Mesendoderm (in vitro differentiated cells): ENCODE data around the gene CDAN1.

ENCODE experiments used
- DNase-seq: peaks from one replicate; pipeline ENCODE4 v3.0.0; 2013
- H2AK5ac ChIP-seq: 2 replicates; pipeline ENCODE4 v1.6.1; 2013; ENCODE audit warnings: low read length, inconsistent platforms
- H2BK120ac ChIP-seq: 2 replicates; pipeline ENCODE4 v1.6.1; 2013; ENCODE audit warnings: low read depth, mild to moderate bottlenecking, low read length, moderate library complexity, mixed read lengths
- H2BK15ac ChIP-seq: replicated peaks from 2 replicates; pipeline ENCODE4 v1.6.1; 2013; ENCODE audit warnings: low read depth, mild to moderate bottlenecking, moderate library complexity
- H2BK5ac ChIP-seq: 2 replicates; pipeline ENCODE4 v1.6.1; 2013; ENCODE audit warnings: low read length, inconsistent platforms
- H3K18ac ChIP-seq: 2 replicates; pipeline ENCODE4 v1.6.1; 2013; ENCODE audit warnings: mild to moderate bottlenecking, low read length, mixed read lengths
- H3K23ac ChIP-seq: one replicate; pipeline ENCODE4 v1.6.1; 2013; ENCODE audit warnings: low read length
- H3K27ac ChIP-seq: 2 replicates; pipeline ENCODE4 v1.5.1; 2013; ENCODE audit warnings: low read depth, mild to moderate bottlenecking, inconsistent platforms, low read length, moderate library complexity
- H3K27me3 ChIP-seq: 2 replicates; pipeline ENCODE4 v1.6.1; 2013; ENCODE audit warnings: low read length, control low read depth, mild to moderate bottlenecking, inconsistent platforms; ENCODE audit not compliant: insufficient read depth, poor library complexity
- H3K36me3 ChIP-seq: 2 replicates; pipeline ENCODE4 v1.6.1; 2013; ENCODE audit warnings: low read length, inconsistent platforms; ENCODE audit not compliant: control insufficient read depth, insufficient read depth
- H3K4ac ChIP-seq: one replicate; pipeline ENCODE4 v1.6.1; 2013; ENCODE audit warnings: low read depth, mild to moderate bottlenecking, low read length, moderate library complexity
- H3K4me1 ChIP-seq: 2 replicates; pipeline ENCODE4 v1.6.1; 2013; ENCODE audit warnings: low read depth, low read length, inconsistent platforms; ENCODE audit not compliant: control insufficient read depth
- H3K4me2 ChIP-seq: 2 replicates; pipeline ENCODE4 v1.6.1; 2013; ENCODE audit warnings: low read length
- H3K4me3 ChIP-seq: 2 replicates; pipeline ENCODE4 v1.5.1; 2013; ENCODE audit warnings: mild to moderate bottlenecking, low read length
- H3K56ac ChIP-seq: one replicate; pipeline ENCODE4 v1.6.1; 2013; ENCODE audit warnings: low read length
- H3K79me1 ChIP-seq: 2 replicates; pipeline ENCODE4 v1.6.1; 2013; ENCODE audit warnings: low read length, inconsistent platforms
- H3K79me2 ChIP-seq: 2 replicates; pipeline ENCODE4 v1.6.1; 2013; ENCODE audit warnings: mild to moderate bottlenecking, low read length; ENCODE audit not compliant: control insufficient read depth, insufficient read depth
- H3K9ac ChIP-seq: 2 replicates; pipeline ENCODE4 v1.6.1; 2013; ENCODE audit warnings: low read length, inconsistent platforms
- H4K5ac ChIP-seq: one replicate; pipeline ENCODE4 v1.6.1; 2013; ENCODE audit warnings: low read length
- H4K8ac ChIP-seq: one replicate; pipeline ENCODE4 v1.6.1; 2013; ENCODE audit warnings: low read depth, mild to moderate bottlenecking, control low read depth, low read length, moderate library complexity
- WGBS: extraction: QIAGEN DNeasy Blood & Tissue Kit; methylation state at CpG from one replicate; pipeline ENCODE4 v1.1.7; 2013; ENCODE audit warnings: low lambda C conversion rate, missing lambda C conversion rate; ENCODE audit not compliant: insufficient coverage; ENCODE audit errors: extremely low coverage; 5-methylcytosine and 5-hydroxymethylcytosine counted together

CDAN1 gene

GRCh38 chr15:42731461-42731860 lies 5.5 kb downstream of the CDAN1 start:
- no CpG with 5 or more reads among the region's 6 CpGs for WGBS
- H2AK5ac ChIP-seq = no peak overlapping the region
- H3K23ac ChIP-seq = no peak overlapping the region
- peaks cover 3% of the 10 kb centered on the region for H3K79me1 ChIP-seq
- no peak overlapping the region for H3K56ac ChIP-seq
- H3K4me2 ChIP-seq = no peak overlapping the region
- H3K36me3 ChIP-seq = peaks cover 18% of the 10 kb centered on the region
- H3K27me3 ChIP-seq = no peaks in the 10 kb centered on the region
- H3K9ac ChIP-seq = no peak overlapping the region
- H3K4ac ChIP-seq = no peak overlapping the region
- peaks cover 4% of the 10 kb centered on the region for H3K4me1 ChIP-seq
- DNase-seq = no peak
- no peak overlapping the region for H2BK15ac ChIP-seq
- no peak overlapping the region for H4K5ac ChIP-seq
- H3K79me2 ChIP-seq = peaks cover 2% of the 10 kb centered on the region
- H3K18ac ChIP-seq = no peak overlapping the region
- H2BK5ac ChIP-seq = no peak overlapping the region
- no peak overlapping the region for H3K4me3 ChIP-seq
- H4K8ac ChIP-seq = no peak overlapping the region
- no peak overlapping the region for H3K27ac ChIP-seq
- no peak overlapping the region for H2BK120ac ChIP-seq

- H3K79me1 ChIP-seq = no peaks in the 10 kb centered on the region
- no peak overlapping the region for H3K18ac ChIP-seq
- no peaks in the 10 kb centered on the region for H3K27me3 ChIP-seq
- H3K9ac ChIP-seq = no peak overlapping the region
- H3K4me1 ChIP-seq = no peaks in the 10 kb centered on the region
- no peak overlapping the region for H3K4me2 ChIP-seq
- no CpG with 5 or more reads among the region's 14 CpGs for WGBS
- no peak overlapping the region for H3K4ac ChIP-seq
- no peaks in the 10 kb centered on the region for H3K79me2 ChIP-seq
- no peak overlapping the region for H3K23ac ChIP-seq
- no peak overlapping the region for H3K27ac ChIP-seq
- H2BK15ac ChIP-seq = no peak overlapping the region
- no peak overlapping the region for H2BK120ac ChIP-seq
- no peak overlapping the region for H3K56ac ChIP-seq
- H2AK5ac ChIP-seq = no peak overlapping the region
- H3K4me3 ChIP-seq = no peak overlapping the region
- no peak overlapping the region for H4K8ac ChIP-seq
- no peak for DNase-seq
- no peak overlapping the region for H4K5ac ChIP-seq
- no peak overlapping the region for H2BK5ac ChIP-seq
- H3K36me3 ChIP-seq = peaks cover 20% of the 10 kb centered on the region
These were observed 6.4 kb downstream of the CDAN1 start for GRCh38 chr15:42730536-42730935.

GRCh38 chr15:42730135-42730534 lies 6.8 kb downstream of the CDAN1 start:
- H3K4ac ChIP-seq = no peak overlapping the region
- H3K27me3 ChIP-seq = no peaks in the 10 kb centered on the region
- no peak overlapping the region for H3K56ac ChIP-seq
- no peak overlapping the region for H2AK5ac ChIP-seq
- H3K4me1 ChIP-seq = no peaks in the 10 kb centered on the region
- peaks cover 20% of the 10 kb centered on the region for H3K36me3 ChIP-seq
- H3K4me2 ChIP-seq = no peak overlapping the region
- no peak overlapping the region for H2BK120ac ChIP-seq
- H3K4me3 ChIP-seq = no peak overlapping the region
- H3K9ac ChIP-seq = no peak overlapping the region
- H4K5ac ChIP-seq = no peak overlapping the region
- H3K27ac ChIP-seq = no peak overlapping the region
- H3K23ac ChIP-seq = no peak overlapping the region
- no peak overlapping the region for H4K8ac ChIP-seq
- no CpG with 5 or more reads among the region's 8 CpGs for WGBS
- no peak overlapping the region for H2BK15ac ChIP-seq
- no peaks in the 10 kb centered on the region for H3K79me2 ChIP-seq
- H3K18ac ChIP-seq = no peak overlapping the region
- no peaks in the 10 kb centered on the region for H3K79me1 ChIP-seq
- no peak for DNase-seq
- no peak overlapping the region for H2BK5ac ChIP-seq

- H4K8ac ChIP-seq = no peak overlapping the region
- no peaks in the 10 kb centered on the region for H3K79me1 ChIP-seq
- DNase-seq = no peak
- H3K23ac ChIP-seq = no peak overlapping the region
- no peak overlapping the region for H4K5ac ChIP-seq
- no peaks in the 10 kb centered on the region for H3K79me2 ChIP-seq
- H3K18ac ChIP-seq = no peak overlapping the region
- no CpG with 5 or more reads among the region's 7 CpGs for WGBS
- H3K4ac ChIP-seq = no peak overlapping the region
- H2BK120ac ChIP-seq = no peak overlapping the region
- H3K27ac ChIP-seq = no peak overlapping the region
- H2BK15ac ChIP-seq = no peak overlapping the region
- no peak overlapping the region for H3K9ac ChIP-seq
- no peak overlapping the region for H2BK5ac ChIP-seq
- no peak overlapping the region for H3K4me3 ChIP-seq
- no peak overlapping the region for H2AK5ac ChIP-seq
- no peaks in the 10 kb centered on the region for H3K27me3 ChIP-seq
- H3K4me2 ChIP-seq = no peak overlapping the region
- H3K4me1 ChIP-seq = no peaks in the 10 kb centered on the region
- H3K36me3 ChIP-seq = peaks cover 21% of the 10 kb centered on the region
- no peak overlapping the region for H3K56ac ChIP-seq
These were observed 7.5 kb downstream of the CDAN1 start for GRCh38 chr15:42729409-42729808.

- no peak for DNase-seq
- H2BK15ac ChIP-seq = no peak overlapping the region
- no peak overlapping the region for H3K18ac ChIP-seq
- H3K56ac ChIP-seq = no peak overlapping the region
- H2BK5ac ChIP-seq = no peak overlapping the region
- no peaks in the 10 kb centered on the region for H3K79me2 ChIP-seq
- peaks cover 21% of the 10 kb centered on the region for H3K36me3 ChIP-seq
- H3K4ac ChIP-seq = no peak overlapping the region
- no peak overlapping the region for H4K8ac ChIP-seq
- H3K27me3 ChIP-seq = no peaks in the 10 kb centered on the region
- H2AK5ac ChIP-seq = no peak overlapping the region
- H3K79me1 ChIP-seq = no peaks in the 10 kb centered on the region
- H3K27ac ChIP-seq = no peak overlapping the region
- no peak overlapping the region for H2BK120ac ChIP-seq
- no CpG with 5 or more reads among the region's 14 CpGs for WGBS
- H3K4me2 ChIP-seq = no peak overlapping the region
- H3K4me3 ChIP-seq = no peak overlapping the region
- H4K5ac ChIP-seq = no peak overlapping the region
- H3K4me1 ChIP-seq = no peaks in the 10 kb centered on the region
- H3K23ac ChIP-seq = no peak overlapping the region
- H3K9ac ChIP-seq = no peak overlapping the region
These were observed 8.0 kb downstream of the CDAN1 start for GRCh38 chr15:42728972-42729371.

- Histone ChIP-seq H3K9ac (no peak overlapping the region), H3K27ac (no peak overlapping the region), H4K8ac (no peak overlapping the region), H3K27me3 (no peaks in the 10 kb centered on the region), H3K4me2 (no peak overlapping the region), H3K56ac (no peak overlapping the region), H3K79me2 (no peaks in the 10 kb centered on the region), H2BK15ac (no peak overlapping the region), H2AK5ac (no peak overlapping the region), H2BK5ac (no peak overlapping the region), H3K23ac (no peak overlapping the region), H3K18ac (no peak overlapping the region), H3K79me1 (no peaks in the 10 kb centered on the region), H3K36me3 (peaks cover 19% of the 10 kb centered on the region), H3K4me3 (no peak overlapping the region), H3K4me1 (no peaks in the 10 kb centered on the region), H2BK120ac (no peak overlapping the region), H4K5ac (no peak overlapping the region), H3K4ac (no peak overlapping the region)
- DNase-seq = no peak
- WGBS = no CpG with 5 or more reads among the region's 5 CpGs
These were observed 8.4 kb downstream of the CDAN1 start for GRCh38 chr15:42728560-42728959.
